Activated CD4-positive, CD25-positive, alpha-beta regulatory T cell (primary cell): ENCODE results near the gene NLRC3.
"Not testable (repeated sequence)": the region's sequence is repeated elsewhere in the genome, so short reads cannot be mapped to it uniquely, and the experiment has no call there.

Source experiments
- DNase-seq, 4 experiments: peaks; one replicate each; lab custom pipeline; 2025; lab: John Stamatoyannopoulos, UW

Gene NLRC3

DNA sequence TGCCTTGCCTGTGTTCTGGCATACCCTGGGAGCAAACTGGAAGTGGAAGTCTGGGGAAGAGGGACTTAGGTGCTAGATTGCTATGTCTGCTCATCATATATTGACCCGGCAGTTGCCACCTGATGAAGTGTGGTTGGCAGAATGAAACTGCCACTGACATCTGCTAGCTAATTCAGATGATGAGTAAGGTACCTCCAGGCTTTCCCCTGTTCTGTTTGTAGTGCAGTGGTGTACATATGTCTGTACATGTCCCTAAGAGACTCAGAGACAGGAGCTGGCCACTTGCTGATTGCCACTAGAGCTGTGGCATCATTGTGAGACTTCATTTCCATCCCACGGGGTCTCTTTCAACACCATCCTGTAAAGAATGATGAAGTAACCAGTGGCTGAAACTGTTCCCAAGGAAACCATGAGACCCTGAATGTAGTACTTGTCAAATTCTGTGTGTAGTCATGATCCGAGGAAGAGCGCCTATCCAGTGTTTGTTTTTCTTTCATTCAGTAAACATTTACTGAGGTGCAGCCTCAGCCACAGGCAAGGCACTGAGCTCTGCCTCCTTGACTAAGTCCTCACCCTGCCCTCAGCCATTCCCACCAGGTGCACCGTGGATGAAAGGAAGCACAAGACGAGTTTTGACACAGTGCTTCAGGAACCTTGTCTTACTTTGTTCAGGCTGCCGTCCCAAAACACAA lies 63.2 kb downstream of the NLRC3 start:
- no peak for DNase-seq

DNA sequence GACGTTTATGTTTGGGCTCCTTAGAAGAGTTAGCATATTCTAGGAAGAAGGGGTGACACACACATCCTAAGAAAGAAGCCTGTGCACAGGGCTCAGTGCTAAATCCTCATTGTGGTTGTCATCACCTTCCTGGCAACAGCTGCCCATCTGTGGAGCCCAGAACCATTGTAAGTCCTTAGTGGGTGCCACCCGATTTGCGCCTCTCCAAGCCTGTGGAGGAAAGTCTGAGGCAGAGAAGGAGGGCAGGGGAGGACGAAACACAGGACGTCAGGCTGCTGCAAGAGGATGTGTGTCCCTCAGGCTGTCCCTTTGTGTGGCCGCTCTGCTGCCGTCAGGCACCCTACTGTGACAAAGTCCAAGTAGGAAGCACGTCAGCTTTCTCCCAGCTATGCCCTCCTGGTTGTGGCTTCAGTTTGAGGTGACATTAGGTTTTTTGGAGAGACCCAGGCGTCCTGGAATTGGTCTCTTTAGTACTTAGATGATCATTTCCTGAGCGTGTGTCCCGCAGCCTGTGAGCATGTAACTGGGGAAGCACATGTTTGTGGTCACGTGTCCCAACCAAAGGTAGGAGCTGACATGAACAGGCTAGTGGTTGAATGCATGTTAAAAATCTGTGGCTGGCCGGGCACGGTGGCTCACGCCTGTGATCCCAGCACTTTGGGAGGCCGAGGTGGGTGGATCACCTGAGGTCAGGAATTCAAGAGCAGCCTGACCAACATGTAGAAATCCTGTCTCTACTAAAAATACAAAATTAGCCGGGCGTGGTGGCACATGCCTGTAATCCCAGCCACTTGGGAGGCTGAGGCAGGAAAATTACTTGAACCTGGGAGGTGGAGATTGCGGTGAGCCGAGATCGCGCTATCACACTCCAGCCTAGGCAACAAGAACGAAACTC lies 65.7 kb downstream of the NLRC3 start:
- no peak for DNase-seq

DNA sequence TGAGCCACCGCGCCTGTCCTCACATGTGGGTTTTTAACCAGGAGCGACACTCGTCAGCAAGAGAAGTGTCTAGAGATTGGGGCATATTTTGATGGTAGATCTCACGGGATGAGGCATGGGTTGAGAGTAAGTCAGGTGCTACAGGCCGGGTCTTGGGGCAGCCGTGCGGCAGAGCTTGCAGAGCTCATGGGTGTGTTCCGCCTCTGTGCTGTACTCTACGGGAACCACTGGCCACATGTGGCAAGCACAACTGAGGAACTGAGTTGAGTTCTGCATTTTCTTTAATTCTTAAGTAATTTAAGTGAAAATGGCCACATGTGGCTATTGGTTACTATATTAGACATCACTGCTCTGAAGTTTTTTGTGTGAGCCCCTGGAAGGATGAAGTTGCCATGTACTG lies 66.8 kb downstream of the NLRC3 start:
- DNase-seq: no peak

DNA sequence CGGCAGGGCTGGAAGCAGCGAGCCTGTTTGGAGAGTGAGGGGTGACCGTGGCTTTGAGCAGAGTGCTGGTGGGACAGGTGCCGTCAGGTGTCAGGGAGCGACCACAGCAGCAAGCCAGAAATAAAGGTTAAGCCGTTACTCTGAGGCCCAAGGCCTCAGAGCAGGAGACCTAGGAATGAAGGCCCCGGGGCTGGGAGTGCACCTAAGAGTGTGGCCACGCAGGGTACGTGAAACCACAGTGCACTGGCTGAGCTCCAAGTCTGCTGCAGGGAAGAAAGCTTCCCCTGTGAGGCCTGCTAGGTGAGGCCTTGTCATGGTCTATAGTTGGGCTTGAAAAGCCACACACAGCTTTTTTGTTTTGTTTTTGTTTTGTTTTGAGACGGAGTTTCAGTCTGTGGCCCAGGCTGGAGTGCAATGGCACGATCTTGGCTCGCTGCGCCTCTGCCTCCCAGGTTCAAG lies 67.7 kb downstream of the NLRC3 start:
- DNase-seq: peak in 2 of 4 experiments; percentile 44 to 49

DNA sequence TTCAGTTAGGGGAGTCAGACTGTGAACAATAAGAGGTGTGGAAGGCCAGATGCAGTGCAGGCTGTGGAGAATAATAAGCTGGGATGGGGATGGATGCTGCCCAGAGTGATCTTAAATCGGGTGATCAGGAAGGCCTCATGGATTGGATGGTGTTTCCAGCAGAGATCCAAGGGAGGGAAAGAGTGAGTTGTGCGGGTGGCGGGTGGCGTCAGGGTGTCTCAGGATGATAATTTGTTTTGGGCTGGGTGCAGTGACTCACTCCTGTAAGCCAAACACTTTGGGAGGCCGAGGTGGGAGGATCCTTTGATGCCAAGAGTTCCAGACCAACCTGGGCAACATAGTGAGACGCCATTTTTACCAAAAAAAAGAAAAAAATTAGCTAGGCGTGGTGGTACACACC lies 68.5 kb downstream of the NLRC3 start:
- DNase-seq: no peak

DNA sequence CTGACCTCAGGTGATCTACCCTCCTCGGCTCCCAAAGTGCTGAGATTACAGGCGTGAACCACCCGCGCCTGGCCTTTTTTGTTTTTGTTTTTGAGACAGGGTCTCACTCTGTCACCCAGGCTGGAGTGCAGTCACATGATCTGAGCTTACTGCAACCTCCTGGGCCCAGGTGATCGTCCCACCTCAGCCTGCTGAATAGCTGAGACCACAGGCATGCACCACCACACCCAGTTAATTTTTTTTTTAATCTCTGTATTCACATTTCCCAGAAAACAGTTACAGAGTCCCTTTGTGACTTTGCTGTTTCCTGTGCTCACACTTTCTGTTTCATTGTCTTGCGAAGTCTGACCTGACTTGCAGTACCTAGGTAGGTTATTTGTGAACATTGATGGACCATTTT lies 73.7 kb downstream of the NLRC3 start:
- DNase-seq: peak in 2 of 4 experiments; percentile 33 to 38

DNA sequence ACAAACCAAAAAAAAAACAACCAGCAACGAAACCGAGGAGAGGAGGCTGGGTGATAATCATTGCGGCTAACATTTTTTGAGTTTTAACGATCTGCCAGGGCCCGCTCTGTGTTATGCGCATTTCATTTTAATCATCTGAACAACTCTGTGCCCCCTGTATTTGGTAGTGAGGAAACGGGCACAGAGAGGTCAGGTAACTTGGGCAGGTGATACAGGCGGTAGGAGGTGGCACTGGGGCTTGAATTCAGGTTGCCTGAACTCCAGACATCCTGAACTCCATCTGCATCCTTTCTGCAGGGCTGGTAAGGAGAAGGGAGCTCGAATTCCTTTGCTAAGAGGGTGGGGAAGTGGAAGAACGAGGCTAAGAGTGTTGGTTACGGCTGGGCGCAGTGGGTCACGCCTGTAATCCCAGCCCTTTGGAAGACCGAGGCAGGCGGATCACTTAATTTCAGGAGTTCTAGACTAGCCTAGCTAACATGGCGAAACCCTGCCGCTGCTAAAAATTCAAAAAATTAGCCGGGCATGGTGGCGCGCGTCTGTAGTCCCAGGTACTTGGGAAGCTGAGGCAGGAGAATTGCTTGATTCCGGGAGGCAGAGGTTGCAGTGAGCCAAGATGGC lies 75.3 kb downstream of the NLRC3 start:
- DNase-seq: no peak

DNA sequence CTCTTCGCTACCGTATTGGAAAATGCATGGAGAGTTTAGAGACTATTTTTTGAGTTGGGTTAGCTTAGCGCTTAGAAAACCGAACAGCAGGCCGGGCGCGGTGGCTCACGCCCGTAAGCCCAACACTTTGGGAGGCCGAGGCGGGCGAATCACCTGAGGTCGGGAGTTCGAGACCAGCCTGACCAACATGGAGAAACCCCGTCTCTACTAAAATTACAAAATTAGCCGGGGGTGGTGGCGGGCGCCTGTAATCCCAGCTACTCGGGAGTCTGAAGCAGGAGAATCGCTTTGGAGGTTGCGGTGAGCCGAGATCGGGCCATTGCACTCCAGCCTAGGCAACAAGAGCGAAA lies 75.8 kb downstream of the NLRC3 start:
- DNase-seq: not testable (repeated sequence)

DNA sequence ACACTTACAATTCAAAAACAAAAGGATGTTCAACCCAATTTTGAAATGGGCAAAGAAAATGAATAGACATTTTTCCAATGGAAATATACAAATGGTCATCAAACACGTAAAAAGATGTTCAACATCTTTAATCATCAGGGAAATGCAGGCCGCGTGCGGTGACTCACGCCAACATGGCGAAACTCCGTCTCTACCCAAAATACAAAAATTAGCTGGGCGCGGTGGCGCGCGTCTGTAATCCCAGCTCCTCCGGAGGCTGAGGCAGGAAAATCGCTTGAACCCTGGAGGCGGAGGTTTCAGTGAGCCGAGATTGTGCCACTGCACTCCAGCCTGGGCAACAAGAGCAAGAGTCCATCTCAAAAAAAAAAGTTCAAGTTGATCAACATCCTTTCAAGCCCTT lies 78.2 kb downstream of the NLRC3 start:
- DNase-seq: no peak

DNA sequence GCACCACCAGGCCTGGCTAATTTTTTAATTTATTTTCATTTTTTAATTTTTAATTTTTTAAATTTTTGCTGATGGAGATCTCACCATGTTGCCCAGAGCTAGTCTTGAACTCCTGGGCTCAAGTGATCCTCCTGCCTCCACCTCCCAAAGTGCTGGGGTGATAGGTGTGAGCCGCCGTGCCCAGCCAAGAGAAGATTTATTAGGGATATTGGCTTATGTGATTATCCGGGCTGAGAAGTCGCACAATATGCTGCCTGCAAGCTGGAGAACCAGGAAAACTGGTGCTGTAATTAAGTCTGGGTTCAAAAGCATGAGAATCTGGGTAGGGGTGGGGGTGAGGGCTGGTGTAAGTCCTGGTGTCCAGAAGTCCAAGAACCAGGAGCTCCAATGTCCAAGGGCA lies 79.4 kb downstream of the NLRC3 start:
- no peak for DNase-seq

DNA sequence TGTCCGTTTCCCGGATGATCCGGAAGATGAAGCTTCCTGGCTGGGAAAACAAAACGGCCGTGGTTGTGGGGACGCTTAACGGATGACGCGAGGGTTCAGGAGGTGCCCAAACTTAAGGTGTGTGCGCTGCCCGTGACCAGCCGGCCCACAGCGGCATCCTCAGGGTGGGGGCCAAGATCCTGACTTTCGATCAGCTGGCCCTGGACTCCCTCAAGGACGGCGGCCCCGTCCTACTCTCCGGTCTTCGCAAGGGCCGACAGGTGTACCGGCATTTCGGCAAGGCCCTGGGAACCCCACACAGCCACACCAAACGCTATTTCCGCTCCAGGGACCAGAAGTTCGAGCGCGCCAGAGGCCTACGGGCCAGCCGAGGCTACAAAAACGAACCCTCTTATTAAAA lies 80.8 kb downstream of the NLRC3 start:
- no peak for DNase-seq

DNA sequence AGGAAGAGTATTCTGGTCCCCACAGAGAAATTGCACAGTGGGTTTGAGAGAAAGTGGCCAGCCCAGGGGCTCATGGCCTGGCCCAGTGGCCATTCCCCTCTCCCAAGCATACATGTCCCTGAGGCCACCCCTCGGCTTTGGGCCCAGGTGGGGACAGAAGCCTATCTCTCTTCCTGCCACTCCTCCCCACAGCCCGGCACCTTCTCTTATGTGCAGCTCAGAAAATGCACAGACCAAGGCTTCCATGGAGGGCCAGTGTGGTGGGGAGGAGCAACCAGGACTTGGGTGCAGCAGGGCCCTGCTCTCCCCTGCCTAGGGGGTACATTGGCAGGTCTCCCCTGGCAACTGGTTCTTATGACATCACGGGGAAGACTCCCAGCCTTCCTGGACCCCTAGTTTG lies 82.0 kb downstream of the NLRC3 start, which contains the start of gene C16orf90:
C16orf90 (minus strand) TSS at position 314 of the 400 bp plus-strand sequence; CDS start at position 246, 68 bp downstream.
- DNase-seq: no peak

DNA sequence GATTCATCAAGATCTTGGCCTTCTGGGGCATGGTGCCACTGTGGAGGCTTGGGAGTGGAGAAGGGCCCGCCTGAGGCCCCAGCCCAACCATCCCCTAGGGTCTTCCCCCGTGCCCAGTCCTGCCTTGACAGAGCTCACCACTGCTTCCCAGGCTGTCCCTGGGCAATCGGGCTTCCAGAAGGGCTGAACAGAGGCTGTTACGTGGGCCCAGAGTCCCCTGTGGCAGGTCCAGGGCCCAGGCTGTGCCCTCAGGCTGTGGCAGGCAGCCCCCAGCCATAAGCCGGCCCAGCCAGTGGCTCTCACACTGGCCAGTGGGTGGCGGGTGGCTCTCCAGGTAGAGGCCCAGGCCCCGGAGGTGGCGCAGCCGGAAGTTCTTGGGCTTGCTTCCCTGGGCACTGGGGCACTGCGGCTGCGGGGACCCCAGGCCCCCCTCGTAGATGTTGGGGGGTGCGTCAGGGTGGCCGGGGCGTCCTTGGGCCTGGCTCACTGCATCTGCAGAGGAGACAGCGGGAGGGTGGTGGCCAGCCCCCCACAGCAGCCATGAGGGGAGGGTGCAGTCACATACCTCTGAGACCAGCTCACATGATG lies 82.7 kb downstream of the NLRC3 start:
- DNase-seq: no peak

DNA sequence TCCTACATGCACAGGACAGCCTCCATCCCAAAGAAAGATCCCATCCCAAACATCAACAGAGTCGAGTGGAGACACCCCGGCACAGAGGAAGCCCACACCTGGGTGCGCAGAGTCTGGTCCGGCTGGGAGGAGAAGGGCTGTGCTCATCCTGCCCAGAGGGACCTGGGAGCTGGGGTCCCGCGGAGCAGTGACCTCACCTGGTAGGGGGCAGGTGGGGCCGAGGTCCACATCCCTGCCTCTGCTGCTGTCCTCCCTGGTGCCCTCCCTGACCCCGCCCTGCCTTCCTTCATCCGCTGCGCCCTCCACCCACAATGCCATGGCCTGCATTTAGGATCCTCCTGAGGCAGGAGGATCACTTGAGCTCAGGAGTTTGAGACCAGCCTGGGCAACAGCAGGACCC lies 84.8 kb downstream of the NLRC3 start:
- DNase-seq: no peak

DNA sequence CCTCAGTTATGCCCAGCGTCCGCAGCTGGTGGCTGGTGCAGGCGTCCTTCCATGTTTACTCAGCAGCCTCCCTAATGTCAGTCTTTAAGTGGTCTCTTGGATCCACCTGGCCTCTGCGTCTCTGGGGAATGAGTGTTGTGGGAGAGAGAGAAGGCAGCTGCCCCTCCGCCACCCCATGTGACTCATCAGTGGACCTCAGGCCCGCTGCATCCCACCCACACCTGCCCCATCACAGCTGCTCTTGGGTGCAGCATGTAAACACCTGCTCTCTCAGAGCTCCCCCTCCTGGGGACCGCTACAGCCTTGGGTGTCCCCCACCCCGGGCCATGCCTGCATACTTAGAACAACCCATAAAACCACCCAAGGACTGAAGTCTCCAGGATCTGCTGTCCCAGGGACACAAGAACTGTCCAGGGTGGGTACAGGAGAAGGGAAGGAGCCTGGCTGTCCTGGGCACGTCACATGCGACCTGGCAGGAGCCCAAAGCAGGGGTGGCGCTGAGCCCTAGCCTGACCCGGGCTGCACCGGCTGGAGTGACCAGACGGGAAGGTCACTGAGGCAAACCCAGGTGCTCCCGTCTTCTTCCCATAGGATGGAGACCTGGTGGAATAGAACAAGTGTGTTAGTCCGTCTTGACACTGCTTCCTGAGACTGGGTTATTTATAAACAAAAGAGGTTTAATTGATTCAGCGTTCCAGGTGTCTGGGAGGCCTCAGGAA lies 86.1 kb downstream of the NLRC3 start:
- DNase-seq: no peak
